Type B pancreatic cell (in vitro differentiated cells): Measurements from ENCODE around the gene DNAJB2. TPM values are rescaled to one million over a fixed set of nuclear protein-coding genes. Genes with fewer than 3 reads are reported as not detected.

Experiments used
- DNase-seq: peaks from one replicate; pipeline ENCODE4 v3.0.0; 2021; ENCODE audit warnings: mixed read lengths; ENCODE audit not compliant: unreplicated experiment; ENCODE audit errors: extremely low spot score
- H3K27ac Mint-ChIP-seq: 2 replicates; pipeline ENCODE4 v1.8.0; 2021; ENCODE audit warnings: mild to moderate bottlenecking, mixed read lengths
- H3K27me3 Mint-ChIP-seq: 2 replicates; pipeline ENCODE4 v1.8.0; 2021; ENCODE audit warnings: mixed read lengths
- H3K36me3 Mint-ChIP-seq: 2 replicates; pipeline ENCODE4 v1.8.0; 2021; ENCODE audit warnings: mixed read lengths
- H3K4me1 Mint-ChIP-seq: one replicate; pipeline ENCODE4 v1.8.0; 2021; ENCODE audit warnings: mixed read lengths; ENCODE audit not compliant: unreplicated experiment
- H3K4me3 Mint-ChIP-seq: 2 replicates; pipeline ENCODE4 v1.8.0; 2021; ENCODE audit warnings: mild to moderate bottlenecking, mixed read lengths
- H3K9me3 Mint-ChIP-seq: 2 replicates; pipeline ENCODE4 v1.8.0; 2021; ENCODE audit warnings: mixed read lengths
- CTCF ChIP-seq: fragments of 200-600 bp; sonication (generic); conservative IDR thresholded peaks from 2 replicates; pipeline ENCODE4 v1.5.0; 2021; ENCODE audit warnings: antibody characterized with exemption, mild to moderate bottlenecking
- microRNA-seq: library from miRNA; unstranded; fragments of <30 nt; microRNA quantifications from one replicate; pipeline ENCODE4, GENCODE V29; 2020
- total RNA-seq: library from RNA; stranded (reverse); gene quantifications from 2 replicates; pipeline ENCODE4 v1.2.1, GENCODE V29; 2021; ENCODE audit warnings: low replicate concordance

Gene DNAJB2
- total RNA-seq, 1 donor from 2014 or later = 68.5 TPM

- H3K27me3 Mint-ChIP-seq = peaks cover 96% of the 10 kb centered on the region
- H3K36me3 Mint-ChIP-seq = no peaks in the 10 kb centered on the region
- TF ChIP-seq CTCF = no peak
- H3K9me3 Mint-ChIP-seq = peaks cover 5% of the 10 kb centered on the region
- DNase-seq = peak; percentile 80
- no peaks in the 10 kb centered on the region for H3K4me1 Mint-ChIP-seq
- H3K4me3 Mint-ChIP-seq = no peak overlapping the region
- no peak overlapping the region for H3K27ac Mint-ChIP-seq
Observed at GRCh38 chr2:219331560-219332213, 52.5 kb downstream of the DNAJB2 start.

- DNase-seq = no peak
- Mint-ChIP-seq H3K27ac (no peak within 1 kb of the TSS), H3K4me3 (no peak within 1 kb of the TSS), H3K27me3 (peaks cover 94% of the 10 kb centered on the region), H3K9me3 (peaks cover 5% of the 10 kb centered on the region), H3K4me1 (no peaks in the 10 kb centered on the region), H3K36me3 (no peaks in the 10 kb centered on the region)
- TF ChIP-seq CTCF = no peak
Observed at GRCh38 chr2:219332542-219332941, 53.4 kb downstream of the DNAJB2 start, which contains the start of gene RESP18. Gene RESP18 (minus strand): TSS chr2:219332744.

- DNase-seq = no peak
- Mint-ChIP-seq H3K9me3 (peaks cover 5% of the 10 kb centered on the region), H3K4me1 (no peaks in the 10 kb centered on the region), H3K27me3 (peaks cover 90% of the 10 kb centered on the region), H3K27ac (no peak overlapping the region), H3K4me3 (no peak overlapping the region), H3K36me3 (no peaks in the 10 kb centered on the region)
- TF ChIP-seq CTCF = no peak
Observed at GRCh38 chr2:219334076-219334475, 54.9 kb downstream of the DNAJB2 start.

- H3K27ac Mint-ChIP-seq = no peak overlapping the region
- H3K9me3 Mint-ChIP-seq = peaks cover 5% of the 10 kb centered on the region
- H3K27me3 Mint-ChIP-seq = peaks cover 90% of the 10 kb centered on the region
- no peak for DNase-seq
- TF ChIP-seq CTCF = no peak
- no peak overlapping the region for H3K4me3 Mint-ChIP-seq
- H3K4me1 Mint-ChIP-seq = no peaks in the 10 kb centered on the region
- H3K36me3 Mint-ChIP-seq = no peaks in the 10 kb centered on the region
Observed at GRCh38 chr2:219335373-219335786, 56.2 kb downstream of the DNAJB2 start.

Small RNAs within 50 kb of the gene (microRNA-seq; reads per million reads assigned to microRNA genes)
- gene MIR153-1 = not detected

Other genes starting within 250 kb of the DNAJB2 start
- gene CFAP65, start 237.8 kb upstream of the DNAJB2 start, total RNA-seq = 0.29 and 2.1 TPM in 2 replicates
- 10.8 and 13.8 TPM in 2 replicates for gene IHH, start 218.4 kb upstream of the DNAJB2 start, total RNA-seq
- gene NHEJ1, start 118.6 kb upstream of the DNAJB2 start, total RNA-seq = 17.9 and 19.6 TPM in 2 replicates
- 5.5 and 6.1 TPM in 2 replicates for gene SLC23A3, start 109.3 kb upstream of the DNAJB2 start, total RNA-seq
- 37.8 and 54.0 TPM in 2 replicates for gene CNPPD1, start 102.4 kb upstream of the DNAJB2 start, total RNA-seq
- 86.2 and 88.7 TPM in 2 replicates for gene RETREG2, start 101.1 kb upstream of the DNAJB2 start, total RNA-seq
- 25.9 and 28.2 TPM in 2 replicates for gene ZFAND2B, start 72.6 kb upstream of the DNAJB2 start, total RNA-seq
- gene ABCB6, start 60.4 kb upstream of the DNAJB2 start, total RNA-seq = 40.4 and 70.7 TPM in 2 replicates
- 46.4 and 52.9 TPM in 2 replicates for gene ATG9A, start 49.7 kb upstream of the DNAJB2 start, total RNA-seq
- gene ANKZF1, start 49.6 kb upstream of the DNAJB2 start, total RNA-seq = 58.7 and 58.8 TPM in 2 replicates
- gene GLB1L, start 33.9 kb upstream of the DNAJB2 start, total RNA-seq = 4.4 and 16.1 TPM in 2 replicates
- 34.2 and 37.5 TPM in 2 replicates for gene STK16, start 33.9 kb upstream of the DNAJB2 start, total RNA-seq
- gene TUBA4B, start 26.1 kb upstream of the DNAJB2 start, total RNA-seq = not detected in 2 replicates
- 25.4 and 81.1 TPM in 2 replicates for gene TUBA4A, start 25.4 kb upstream of the DNAJB2 start, total RNA-seq
- 17.5 and 35.6 TPM in 2 replicates for gene PTPRN, start 30.0 kb downstream of the DNAJB2 start, total RNA-seq
- gene RESP18, start 53.4 kb downstream of the DNAJB2 start, total RNA-seq = not detected in 2 replicates
- 54.1 and 56.1 TPM in 2 replicates for gene DNPEP, start 108.5 kb downstream of the DNAJB2 start, total RNA-seq
- gene DES, start 139.0 kb downstream of the DNAJB2 start, total RNA-seq = 1.4 and 9.3 TPM in 2 replicates
- 11.5 and 49.4 TPM in 2 replicates for gene SPEG, start 155.5 kb downstream of the DNAJB2 start, total RNA-seq
- 34.4 and 48.8 TPM in 2 replicates for gene GMPPA, start 219.5 kb downstream of the DNAJB2 start, total RNA-seq
- gene ASIC4, start 235.1 kb downstream of the DNAJB2 start, total RNA-seq = 0.79 and 0.99 TPM in 2 replicates